GM18511 (cell line): ENCODE measurements around the gene FAR1.

Source experiments
- ATAC-seq: cut with Tn5 transposase; IDR thresholded peaks from one replicate; pipeline ENCODE4 v1.9.1; 2021; ENCODE audit warnings: mild to moderate bottlenecking, moderate library complexity; ENCODE audit not compliant: unreplicated experiment

FAR1 gene

DNA sequence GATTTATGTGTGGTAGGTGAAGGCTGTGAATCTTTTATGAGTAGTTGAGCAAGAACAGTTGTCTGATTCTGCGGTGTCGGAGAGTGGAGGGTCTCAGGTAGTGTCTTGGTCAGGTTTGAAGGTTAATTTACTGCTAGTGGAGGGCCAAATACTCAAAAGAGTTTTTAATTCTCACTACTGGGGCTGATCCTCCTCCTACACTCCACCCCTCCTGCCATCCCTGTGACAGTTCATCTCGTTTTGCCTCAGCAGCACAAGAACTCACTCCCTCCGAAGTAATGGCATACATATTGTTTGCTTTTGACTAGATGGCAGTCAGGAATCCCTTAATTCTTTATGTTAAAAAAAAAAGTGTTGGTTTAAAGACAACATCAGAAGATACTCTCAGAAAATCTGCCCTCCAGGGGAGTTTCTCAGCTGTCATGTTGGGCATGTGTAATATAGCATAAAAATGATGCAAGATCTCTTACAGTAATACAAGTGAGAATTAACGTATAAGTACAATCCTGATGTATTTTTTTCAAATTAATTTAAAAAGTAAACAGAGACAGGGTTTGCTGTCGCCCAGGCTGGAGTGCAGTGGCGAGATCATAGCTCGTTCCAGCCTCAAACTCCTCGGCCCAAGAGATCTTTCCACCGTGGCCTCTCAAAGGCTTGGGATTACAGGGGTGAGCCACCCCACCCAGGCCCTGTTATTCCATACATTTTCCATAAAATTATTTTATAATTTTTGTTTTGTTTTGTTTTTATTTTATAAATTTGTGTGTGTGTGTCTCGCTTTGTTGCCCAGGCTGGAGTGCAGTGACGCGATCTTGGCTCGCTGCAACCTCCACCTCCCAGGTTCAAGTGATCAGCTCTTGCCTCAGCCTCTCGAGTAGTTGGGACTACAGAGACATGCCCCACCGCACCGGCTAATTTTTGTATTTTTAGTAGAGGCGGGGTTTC is 1.3 kb downstream of the FAR1 start:
- no peak for ATAC-seq

DNA sequence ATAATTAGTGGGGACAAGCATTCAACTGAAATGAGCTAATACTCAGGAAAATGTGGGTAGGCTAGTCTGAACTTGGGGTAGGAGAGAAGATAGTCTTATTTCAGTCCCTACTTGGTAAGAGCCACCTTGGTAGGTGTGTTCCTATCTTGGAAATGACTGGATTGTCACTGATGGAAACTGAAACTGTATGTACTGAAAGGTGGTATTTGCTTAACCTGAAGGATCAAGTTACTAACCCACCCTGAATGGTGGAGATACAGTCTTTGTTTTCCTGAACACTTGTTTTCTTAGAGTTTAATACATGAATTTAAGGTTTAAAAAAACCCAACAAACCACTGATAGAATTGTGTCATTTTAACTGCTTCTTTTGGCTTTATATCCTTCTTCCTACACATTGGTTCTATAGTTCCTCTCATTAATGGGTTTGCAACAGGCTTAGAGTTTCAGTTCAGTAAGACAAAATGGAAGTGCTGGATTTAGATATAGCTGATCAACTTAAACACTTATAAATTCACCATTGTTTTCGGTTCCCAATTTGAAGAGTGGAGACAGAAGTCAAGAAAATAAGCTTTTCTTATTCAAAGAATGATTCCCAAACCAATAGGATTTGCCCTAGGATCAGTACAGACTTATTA is 4.2 kb downstream of the FAR1 start:
- no peak for ATAC-seq

DNA sequence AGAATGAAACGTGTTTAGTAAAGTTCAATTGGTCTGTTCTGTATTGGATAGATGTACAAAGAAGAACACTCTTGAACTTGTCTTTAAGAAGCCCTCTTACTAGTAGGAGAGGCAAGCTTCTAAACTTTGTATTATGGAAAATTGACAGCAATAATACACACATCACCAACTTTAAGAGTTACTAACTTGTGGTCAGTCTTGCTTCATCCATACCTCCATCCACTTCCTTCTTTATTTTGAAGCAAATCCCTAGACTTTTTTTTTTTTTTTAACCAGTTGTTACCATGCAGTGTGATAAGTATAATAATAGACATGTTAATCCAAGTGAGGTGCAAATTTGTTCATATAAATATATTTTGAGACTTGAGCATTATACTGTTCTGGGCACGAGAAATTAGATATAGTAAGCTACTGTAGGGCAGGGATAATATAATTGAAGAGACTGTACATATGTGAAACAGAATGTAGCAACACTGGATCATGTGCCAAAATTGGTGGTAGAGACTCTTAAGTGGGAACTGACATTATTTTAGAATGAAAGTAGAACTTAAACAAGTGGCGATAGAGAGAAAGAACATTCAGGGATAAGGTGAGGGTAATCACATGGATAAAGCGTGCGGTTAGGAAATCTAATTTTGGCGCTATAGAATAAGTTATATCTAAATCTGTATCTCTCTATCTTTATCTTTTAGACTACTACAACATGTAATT is 6.5 kb downstream of the FAR1 start:
- no peak for ATAC-seq

DNA sequence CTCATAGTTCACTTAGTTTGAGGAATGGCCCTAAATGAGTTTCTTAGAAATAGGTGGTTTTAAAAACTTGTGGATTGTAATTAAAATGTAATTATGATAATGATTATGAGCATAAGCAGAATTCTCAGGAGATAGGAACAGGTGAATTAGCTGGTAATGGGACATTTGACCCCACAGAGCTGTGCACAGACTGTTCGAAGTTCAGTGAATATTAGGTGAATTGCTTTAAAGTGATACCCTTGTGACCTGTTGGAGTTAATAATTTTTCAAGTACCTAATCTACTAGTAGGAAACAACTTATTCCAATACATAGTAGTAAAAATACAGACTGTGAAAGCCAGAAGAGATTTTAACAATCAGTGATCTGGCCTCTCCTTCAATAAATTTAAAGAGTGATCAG is 8.1 kb downstream of the FAR1 start:
- ATAC-seq = no peak

DNA sequence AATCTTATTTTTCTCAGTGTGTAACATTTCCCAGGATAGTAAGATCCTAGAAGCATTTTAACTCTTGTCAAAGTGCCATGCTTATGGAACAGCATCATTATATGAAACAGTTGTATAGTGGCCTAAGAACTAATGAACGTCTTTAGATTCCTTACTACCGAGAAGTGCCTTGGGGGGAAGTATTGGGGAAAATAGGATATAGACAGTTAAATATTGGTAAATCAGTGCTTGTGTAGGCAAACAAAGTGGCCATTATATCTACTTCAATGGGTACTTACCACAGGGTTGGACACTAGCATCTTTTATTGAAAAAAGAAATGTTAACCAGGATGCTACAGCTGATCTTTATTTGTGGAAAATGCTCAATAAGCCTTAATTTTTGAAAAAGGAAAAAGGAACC is 11.3 kb downstream of the FAR1 start:
- no peak for ATAC-seq

DNA sequence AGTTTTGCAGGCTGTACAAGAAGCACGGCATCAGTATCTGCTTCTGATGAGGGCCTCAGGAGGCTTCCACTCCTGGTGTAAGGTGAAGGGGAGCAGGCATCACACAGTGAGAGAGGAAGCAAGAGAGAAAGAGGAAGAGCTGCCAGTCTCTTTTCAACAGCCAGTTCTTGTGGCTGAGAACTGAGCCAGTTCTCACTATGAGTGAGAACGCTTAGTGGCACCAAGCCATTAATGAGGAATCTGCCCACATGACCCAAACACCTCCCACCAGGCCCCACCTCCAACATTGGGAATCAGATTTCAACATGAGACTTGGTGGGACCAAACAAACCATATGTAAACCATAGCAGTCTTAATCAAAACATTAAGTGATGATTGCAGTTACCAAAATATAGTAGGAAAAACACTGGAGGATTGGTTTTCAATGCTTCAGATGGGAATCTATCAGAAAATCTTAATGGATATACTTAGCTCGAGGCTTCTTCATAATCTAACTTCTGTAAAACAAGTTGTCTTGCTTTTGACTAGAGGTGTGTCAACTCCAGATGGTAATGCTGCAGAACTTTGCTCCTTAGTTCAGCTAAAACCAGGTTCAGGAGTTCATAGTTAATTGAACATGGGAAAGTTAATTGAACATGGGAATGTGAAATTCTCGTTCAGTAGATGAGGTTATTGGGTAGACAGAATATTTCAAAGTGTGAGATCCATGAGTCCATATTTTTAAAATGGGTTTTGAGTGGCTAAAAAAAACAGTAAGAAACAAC is 12.2 kb downstream of the FAR1 start:
- ATAC-seq = peak; percentile 85

DNA sequence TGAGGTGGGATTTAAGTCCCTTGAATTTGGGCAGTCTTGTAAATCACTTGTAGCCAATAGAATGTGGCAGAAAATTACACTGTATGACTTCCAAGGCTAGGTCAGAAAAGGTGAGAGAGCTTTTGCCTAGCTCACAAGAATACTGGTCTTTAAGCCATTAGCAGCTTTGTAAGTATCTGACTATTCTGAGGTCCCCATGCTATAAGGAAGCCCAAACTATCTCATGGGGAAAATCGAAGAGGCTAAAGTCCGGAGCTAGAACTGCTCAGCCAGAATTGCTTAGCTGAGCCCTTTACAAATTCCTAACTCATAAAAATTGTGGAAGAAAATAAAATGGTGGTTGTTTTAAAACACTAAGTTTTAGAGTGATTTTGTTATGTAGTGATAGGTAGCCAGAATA is 13.0 kb downstream of the FAR1 start:
- no peak for ATAC-seq

DNA sequence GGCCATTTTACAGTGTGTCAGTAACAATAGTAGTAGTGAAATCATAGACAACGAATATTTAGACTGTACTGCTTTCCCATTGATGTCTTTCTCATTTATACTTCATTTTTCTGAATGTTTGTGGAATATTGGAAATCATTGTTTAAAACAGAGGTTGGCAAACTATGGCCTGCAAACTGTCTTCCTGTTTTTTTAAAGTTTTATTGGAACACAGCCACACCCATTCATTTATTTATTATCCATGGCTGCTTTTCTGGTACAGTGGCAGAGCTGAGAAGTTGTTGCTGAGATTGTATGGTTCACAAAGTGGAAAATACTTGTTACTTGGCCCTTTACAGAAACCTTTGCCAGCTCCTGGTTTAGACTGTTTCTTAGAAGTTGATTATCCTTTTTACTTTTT is 13.7 kb downstream of the FAR1 start:
- no peak for ATAC-seq

DNA sequence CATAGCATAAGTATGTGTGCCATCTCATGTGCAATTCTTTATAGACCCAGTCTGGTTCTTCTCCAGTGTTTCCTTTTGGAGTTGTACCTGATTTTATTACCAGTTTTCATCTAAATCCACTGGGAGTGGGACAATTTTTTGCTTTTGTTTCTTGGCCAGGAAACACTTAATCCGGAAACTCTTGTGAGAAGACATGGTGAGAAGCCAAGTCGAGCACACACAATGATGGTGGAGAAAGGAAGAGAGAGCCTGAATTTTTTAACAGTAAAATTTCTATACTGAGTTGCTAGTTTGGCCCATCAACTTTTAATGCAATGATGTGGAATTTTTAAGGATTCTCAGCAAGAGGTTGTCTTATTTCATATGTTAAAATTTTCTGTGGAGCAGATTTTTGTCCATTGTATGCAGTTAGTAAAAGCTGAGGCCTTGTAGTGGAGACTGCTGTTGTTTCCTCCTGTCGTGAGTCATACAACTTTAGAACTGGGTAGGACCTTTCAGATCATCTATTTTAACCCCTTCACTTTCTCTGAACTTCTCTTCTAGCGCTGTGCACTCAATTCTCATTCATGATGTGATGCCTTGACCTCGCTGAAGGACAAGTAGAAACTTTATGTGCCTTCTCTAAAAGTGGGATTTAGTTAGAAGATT is 17.1 kb downstream of the FAR1 start:
- no peak for ATAC-seq

DNA sequence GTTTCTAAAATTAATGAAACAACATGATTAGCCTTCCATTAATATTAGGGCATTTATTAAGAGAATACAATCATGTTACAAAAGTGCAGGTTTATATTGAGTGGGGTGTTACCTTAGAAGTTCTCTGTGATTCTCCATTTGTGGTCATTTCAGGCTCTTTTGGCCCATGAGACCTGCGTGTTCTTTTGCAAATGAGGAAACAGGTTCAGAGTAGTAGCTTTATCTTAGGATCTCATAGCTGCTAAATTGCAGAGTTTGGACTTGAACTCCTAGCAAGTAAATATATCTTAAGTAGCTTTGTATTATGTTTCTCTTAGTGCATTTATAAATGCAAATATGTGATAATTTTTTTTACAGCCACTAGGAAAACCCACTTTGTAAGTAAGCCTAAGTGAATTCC is 18.3 kb downstream of the FAR1 start:
- no peak for ATAC-seq

DNA sequence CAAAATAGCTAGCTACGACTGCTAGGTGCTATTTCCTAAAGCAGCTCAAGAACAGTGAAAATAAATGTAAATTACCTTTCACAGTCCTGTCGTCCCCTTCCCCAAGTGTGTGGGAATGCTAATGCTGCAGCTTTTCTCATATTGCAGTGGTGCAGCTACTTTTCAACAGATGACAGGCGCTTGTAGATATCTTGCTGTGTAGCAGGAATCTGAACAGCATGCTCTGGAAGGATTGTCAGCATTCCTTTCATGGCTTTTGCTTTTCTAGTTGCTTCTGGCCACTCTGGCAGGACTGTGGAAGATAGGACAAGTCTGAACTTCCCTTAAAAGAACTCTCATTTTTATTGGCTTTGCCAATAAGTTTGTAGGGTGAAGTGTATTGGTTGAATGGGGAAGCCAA is 18.8 kb downstream of the FAR1 start:
- ATAC-seq = no peak

DNA sequence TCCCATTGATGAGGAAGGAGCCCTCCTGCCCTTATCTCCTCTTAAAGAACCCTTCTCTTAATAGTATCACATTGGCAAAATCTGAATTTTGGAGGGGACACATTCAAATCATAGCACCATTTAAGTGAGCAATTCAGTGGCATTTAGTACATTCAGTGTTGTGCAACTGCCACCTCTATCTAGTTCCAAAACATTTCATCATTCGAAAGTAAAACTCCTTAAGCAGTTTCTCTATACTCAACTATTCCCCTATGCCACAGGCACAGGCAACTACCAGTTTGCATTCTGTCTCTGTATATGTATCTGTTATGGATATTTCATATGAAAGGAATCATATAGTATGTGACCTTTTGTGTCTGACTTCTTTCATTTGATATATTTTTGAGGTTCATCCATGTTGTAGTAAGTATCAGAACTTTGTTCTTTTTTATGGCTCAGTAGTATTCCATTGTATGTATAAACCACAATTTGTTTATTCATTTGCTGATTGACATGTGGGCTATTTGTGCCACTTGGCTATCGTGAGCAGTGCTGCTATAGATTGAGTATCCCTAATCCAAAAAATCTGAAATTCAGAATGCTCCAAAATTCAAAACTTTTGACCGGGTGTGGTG is 22.9 kb downstream of the FAR1 start:
- ATAC-seq = no peak

DNA sequence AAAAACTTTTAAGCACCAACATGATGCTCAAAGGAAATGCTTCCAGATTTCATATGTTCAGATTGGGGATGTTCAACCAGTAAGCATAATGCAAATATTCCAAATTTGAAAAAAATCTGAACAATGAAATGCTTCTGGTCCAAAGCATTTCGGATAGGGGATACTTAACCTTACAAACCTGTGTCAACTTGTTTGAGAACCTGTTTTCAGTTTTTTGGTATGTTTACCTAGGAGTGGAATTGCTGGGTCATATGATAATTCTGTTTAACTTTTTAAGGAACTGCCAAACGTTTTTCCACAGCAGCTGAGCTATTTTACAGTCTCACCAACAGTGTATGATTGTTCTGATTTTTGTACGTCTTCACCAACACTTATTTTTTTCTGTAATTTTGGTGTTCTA is 23.7 kb downstream of the FAR1 start:
- ATAC-seq = no peak

DNA sequence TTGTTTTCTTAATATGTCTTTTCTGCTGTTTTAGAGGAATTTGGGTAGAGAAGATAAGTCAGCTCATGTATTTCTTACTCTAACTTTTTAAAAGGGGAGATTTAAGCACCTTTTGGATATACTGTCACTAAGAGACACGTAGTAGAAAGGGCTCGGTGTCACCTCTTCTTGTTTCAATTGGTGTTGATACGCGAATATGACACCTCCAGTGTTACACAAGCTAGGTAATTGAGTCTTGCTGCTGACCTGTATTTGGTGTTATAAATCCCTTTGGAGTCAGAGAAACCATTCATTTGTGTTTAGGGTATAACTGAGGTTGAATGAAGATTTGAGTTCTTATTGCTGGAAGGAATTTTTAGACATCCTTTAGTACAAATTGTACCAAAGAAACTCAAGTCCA is 25.6 kb downstream of the FAR1 start:
- ATAC-seq = no peak

DNA sequence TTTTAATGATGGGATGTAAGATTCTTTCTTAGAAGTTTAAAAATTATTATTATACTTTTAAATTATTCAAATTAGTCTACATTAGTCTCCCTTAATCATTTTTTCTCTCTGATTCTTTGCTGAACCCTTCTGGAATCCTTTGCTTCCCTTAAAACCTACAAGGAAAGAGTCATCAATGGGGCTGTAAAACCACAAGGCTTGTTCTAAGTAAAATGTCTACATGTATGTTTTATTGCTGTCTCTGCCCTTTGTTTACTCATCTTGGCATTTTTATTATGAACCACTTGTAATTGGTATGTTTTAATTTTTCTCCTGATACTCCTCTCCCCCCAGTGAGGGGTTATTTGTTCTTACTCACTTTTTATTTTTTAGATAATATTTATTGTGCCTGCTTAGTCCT is 27.4 kb downstream of the FAR1 start:
- ATAC-seq = no peak

DNA sequence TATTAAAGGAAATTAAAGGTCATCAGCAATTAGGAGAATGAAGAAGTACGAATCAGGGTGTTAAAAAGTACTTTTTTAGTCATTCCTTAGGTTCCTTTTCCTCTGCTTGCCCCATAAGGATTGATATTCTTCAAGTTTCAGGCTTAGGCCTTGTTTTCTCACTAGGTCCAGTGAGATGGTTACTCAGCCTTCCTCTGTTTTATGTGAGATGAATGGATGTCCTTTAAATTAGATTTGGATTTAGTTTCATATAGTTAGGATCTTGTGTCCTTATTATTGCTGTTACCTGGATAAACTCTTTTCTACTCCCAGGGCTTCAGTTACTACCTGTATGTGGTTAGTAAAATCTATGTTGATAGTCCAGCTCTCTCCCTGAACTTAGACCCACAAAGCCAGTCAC is 29.2 kb downstream of the FAR1 start:
- no peak for ATAC-seq

DNA sequence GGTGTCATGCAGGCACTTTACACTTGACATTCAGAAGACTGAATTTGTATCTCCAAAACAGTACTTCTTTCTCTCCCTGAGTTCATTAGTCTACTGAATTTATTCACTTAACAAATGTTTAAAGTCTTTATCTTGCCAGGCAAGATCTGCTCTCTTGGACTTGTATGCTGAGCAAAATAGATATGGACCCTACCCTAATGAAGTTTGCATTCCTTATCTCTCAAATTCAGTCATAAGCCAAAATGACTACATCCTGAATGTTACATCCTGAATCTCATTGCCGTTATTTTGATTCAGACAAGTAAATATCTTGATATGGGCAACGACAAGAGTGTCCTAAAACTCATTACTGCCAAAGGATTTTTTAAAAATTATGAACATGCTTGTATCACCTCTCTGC is 29.7 kb downstream of the FAR1 start:
- ATAC-seq = no peak

DNA sequence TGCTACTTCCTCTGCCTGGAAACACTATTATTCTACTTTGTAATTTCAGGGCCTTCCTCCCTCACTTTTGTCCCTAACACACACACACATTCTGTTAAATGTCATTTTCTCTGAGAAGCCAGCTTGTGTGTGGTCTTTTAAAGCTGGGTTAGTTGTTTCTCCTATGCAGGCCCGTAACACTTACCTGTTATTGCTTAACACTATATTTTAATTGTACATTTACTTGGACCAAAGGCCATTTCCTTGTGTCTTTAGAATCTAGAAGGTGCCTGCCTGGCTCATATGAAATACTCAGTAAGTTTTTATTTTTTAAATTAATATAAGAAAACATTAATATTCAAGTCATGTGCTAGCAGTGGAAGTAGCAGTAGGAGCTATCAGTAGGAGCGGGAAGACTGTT is 30.6 kb downstream of the FAR1 start:
- no peak for ATAC-seq

DNA sequence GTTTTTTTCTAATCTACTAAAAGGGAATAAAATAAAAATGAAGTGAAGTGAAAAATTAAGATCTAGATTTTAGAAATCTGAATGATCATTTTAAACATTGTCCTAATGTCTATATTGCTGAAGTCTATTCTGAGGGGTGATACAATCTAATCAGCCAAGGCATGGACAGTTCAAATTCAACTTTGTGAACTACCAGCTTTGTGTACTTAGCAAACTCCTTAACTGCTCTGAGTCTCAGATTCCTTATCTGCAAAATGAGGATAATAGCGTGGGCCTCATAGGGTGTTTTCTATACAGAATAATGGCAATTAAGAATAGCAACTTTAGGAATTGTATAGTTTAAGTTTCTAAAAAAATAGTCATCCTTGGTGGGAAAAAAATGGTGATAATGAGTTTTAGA is 31.4 kb downstream of the FAR1 start:
- no peak for ATAC-seq

DNA sequence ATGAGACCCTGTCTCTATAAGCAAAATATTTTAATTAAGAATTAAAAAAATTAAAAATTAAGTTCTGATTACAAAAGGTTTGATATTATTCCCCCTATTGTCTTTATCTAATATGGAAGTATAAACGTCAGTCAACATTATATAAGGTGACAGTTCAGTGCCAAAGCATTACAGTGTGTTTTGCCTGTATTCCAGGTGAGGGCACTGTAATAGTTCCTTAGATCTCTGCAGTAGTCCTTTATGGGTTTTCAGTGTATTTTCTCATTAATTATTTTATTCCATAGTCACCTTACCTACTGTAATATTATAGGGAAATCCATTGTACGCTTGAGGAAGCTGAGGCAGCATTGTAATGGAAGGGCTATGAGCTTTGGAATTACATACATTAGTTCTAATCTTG is 33.0 kb downstream of the FAR1 start:
- no peak for ATAC-seq
